T-helper 9 cell (primary cell): ENCODE results near the gene NINJ1.
A peak's percentile ranks its signal among the peaks of the same experiment; 100 is the strongest.
"Not testable (repeated sequence)": the region's sequence is repeated elsewhere in the genome, so short reads cannot be mapped to it uniquely, and the experiment has no call there.

Experiments
- DNase-seq: peaks from one replicate; pipeline ENCODE4 v3.0.0-alpha.2; 2020

NINJ1 gene

GRCh38 chr9:93159601-93160471, 25.8 kb upstream of the NINJ1 start:
- DNase-seq = peak; percentile 64

GRCh38 chr9:93156475-93157008, 22.5 kb upstream of the NINJ1 start:
- DNase-seq = no peak

DNA sequence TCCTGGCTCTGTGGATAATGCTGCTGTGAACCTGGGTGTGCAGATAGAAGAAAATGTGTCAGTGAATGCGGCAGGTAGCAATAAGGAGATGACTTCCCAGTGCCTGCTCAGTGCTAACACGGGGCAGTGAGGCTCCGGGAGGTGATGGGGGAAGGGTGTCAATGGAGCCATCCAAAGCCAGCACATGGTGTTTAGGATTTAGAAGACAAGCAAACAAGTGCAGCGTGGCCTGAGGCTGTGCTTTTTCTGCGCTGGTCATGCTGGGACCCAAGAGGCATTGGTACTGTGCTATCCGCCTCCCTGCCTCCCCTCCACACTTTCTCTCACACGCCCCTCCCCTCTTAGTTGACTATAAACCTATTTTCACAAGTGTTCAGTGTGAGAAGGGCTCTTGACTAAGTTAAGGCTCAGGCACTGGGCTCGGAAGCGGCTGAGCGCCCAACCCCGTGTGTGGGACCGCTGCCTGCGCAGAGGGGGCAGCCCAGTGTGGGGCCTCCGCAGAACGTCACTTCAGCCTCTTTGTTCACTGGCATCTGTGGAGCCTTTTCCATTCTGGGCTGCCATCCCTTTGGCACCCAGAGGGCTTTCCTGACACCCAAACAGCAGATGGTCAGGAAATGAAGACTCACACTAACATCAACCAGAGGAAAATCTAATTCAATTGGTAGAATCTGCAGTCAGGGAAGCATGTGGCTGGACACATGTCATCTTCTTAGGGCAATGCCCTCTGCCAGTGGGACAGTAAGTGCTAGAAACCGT, 21.8 kb upstream of the NINJ1 start:
- no peak for DNase-seq

- DNase-seq = peak; percentile 34
Measured at GRCh38 chr9:93154293-93154903, 20.3 kb upstream of the NINJ1 start.

DNA sequence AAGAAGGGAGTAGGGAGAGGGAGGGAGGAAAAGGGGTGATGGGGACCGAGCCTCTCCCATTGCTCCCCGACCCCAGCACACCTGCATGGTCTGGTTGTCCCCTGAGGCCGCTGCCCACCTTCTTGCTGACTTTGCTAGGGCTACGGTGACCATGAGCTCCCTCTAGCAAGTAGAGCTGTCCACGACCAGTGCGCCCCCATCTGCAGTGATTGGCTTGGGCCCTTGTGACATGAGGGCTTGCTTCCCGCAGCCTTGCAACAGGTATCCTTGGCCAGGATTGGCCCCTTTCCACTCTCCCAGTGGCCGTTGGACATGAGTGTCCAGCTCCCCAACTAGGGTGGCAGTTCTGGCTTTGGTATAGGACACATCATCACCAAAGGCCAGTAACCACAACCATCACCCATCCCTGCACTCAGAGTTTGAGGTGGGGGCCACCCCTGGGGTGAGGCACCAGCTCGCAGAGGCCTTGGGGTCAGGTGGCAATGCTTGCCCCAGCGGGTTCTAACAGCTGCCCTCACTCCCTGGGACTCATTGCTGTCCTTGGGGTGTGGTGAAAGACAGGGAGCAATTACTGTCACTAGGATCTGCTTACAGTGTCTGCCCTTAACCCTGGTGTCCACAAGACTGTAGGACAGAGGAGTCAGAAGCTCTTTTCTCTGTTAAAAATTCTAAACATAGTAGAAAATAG, 17.2 kb upstream of the NINJ1 start:
- DNase-seq = no peak

DNA sequence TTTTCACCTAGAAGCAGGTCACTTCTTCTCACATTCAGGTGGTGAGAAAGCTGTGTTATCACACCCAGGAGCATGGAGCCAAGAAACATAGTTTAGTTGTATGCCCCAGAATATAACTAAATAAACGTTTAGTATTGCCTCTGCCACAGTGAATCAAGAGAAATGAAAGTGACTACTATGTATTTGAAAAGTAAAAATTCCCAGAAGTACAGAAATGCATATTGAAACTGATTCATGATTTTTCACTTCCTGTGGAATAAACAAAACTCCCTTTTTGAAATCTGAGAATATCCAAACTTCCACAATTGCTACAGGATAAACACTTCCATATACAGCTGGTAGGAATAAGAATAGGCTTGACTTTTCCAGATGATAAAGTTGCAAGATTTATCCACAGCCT, 15.3 kb upstream of the NINJ1 start:
- no peak for DNase-seq

GRCh38 chr9:93148721-93149120, 14.7 kb upstream of the NINJ1 start:
- DNase-seq = no peak

DNA sequence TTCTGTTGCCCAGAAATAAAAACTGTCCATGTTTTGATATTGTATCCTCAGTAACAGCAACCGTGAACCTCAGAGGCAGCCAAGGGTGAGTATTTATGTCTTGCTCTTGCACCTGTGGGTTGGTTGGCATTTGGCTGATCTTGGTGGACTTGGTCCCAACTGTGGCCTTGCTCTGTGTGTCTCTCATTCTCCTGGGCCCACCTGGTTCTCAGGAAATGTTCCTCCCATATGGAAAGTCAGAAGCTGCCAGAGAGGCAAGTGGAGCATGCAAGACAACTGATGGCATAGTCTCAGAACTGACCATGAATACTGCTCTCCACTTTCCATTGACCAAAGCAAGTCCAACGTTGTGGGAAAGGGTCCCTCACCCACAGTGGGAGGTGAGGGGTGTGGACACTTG, 13.6 kb upstream of the NINJ1 start:
- DNase-seq = no peak

DNA sequence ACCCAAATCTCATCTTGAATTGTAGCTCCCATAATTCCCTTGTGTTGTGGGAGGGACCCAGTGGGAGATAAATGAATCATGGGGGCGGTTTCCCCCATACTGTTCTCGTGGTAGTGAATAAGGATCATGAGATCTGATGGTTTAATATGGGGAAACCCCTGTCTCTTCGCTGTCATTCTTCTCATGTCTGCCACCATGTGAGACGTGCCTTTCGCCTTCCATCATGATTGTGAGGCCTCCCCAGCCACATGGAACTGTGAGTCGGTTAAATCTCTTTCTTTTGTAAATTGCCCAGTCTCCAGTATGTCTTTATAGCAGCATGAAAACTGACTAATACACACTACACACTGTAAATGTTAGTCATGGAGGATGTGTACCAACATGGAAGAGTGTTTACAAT, 12.6 kb upstream of the NINJ1 start:
- DNase-seq = not testable (repeated sequence)

GRCh38 chr9:93143830-93144530, 9.9 kb upstream of the NINJ1 start:
- peak; percentile 62 for DNase-seq

GRCh38 chr9:93141771-93142483, 7.9 kb upstream of the NINJ1 start:
- no peak for DNase-seq

DNA sequence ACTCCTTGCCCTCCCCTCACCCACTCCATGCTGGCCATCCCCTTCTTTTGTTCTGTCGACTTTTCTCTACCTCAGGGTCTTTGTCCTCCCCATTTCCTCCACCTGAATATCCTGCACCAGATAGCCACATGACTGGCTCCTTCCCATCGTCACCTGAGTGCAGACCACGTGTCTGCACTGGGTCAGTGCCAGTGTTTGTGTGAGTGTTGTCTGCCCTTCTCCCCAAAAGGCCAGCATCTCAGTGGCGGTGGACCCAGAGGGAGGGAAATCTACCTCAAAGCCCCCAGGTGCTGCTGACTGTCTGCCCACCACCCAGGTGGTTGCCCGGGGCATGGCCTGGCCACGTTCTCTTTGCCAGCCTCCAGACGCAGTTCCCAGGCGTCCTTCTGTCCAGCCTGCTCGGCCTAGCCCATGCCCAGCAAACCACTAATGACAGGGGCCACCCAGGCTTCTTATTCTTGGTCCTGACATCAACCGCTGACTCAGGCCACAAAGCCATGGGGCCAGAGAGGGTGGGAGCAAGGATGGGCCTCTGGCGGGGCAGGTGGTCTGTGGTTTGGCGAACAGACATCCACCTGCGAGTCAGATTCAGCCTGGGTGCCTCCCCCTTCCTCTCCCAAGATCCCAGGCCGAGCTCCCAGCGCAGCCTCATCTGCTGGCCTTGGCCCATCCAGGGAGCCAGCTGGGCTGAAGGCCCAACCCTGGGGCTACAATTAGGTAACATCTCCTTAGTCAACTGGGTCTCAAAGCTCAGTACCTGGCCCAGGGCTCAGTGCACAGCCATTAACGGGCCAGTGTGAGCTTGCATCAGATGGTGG, 5.5 kb upstream of the NINJ1 start:
- no peak for DNase-seq

GRCh38 chr9:93138171-93138764, 4.2 kb upstream of the NINJ1 start:
- DNase-seq = no peak

GRCh38 chr9:93137362-93137761, 3.3 kb upstream of the NINJ1 start:
- DNase-seq = no peak

DNA sequence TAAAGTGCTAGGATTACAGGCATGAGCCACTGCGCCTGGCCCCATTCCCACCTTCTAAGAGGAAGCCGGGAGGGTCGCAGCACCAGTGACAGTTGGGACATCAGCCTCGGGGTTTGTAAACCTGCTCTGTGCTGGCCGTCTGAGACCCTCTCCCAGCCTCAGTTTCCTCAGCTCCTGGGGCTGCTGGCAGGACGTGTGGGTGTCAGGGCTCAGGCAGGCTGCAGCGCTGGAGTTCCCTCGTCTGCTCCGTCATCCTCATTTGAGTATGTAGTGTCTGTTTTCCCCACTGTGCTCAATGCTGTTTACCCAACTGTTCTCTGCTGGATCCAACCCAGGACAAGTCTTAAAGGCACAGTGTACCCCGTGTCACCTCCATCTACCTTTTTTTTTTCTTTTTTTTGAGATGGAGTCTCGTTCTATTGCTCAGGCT, 2.0 kb upstream of the NINJ1 start:
- DNase-seq = no peak

DNA sequence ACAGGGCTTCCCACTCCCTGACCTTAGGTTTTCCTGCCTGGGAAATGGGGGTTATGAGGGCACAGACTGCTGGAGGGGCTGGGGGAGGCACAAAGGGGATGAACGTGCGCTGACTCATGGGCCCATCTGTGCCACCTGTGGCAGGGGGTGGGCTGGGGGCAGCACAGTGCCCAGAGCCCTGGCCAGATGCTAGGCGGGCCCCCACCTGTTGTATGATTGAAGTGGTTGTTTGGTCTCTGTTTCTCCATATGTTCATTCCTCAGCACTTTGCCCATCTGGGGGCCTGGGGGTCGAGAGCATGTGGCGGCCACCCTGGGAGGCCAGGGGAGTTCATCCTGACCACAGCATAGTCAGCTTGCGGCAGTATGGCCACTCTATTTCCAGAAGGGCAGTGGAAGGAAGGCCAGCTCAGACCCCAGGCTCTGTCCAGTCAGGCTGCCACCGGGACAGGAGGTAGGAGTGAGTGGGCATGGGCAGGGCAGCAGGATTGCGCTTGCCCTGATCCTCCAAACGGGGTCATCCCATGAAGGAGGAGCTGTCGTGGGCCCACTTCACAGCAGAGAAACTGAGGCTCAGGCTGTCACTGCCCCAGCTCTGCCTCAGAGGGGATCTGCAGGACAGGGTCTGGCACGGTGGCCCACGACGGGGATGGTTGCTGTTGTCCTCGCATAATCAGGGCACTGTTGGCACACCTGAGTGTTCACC, 841 bp upstream of the NINJ1 start:
- no peak for DNase-seq

DNA sequence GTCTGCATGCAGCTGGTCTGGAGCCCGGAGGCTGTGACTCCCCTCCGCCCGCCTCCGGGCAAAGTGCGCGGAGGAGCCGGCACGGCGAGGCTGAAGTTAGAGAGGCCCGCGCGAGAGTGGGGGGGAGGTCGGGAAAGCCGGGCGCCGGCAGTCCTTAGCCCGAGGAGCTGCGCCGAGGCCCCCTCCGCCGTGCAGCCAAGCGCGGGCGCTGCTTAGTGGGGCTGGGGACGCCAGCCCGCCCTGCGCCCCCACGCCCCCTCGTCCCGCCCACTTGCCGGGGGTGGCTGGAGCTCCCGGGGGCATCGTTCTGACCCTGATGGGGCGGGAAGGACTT, 403 bp downstream of the NINJ1 start:
- peak; percentile 54 for DNase-seq

DNA sequence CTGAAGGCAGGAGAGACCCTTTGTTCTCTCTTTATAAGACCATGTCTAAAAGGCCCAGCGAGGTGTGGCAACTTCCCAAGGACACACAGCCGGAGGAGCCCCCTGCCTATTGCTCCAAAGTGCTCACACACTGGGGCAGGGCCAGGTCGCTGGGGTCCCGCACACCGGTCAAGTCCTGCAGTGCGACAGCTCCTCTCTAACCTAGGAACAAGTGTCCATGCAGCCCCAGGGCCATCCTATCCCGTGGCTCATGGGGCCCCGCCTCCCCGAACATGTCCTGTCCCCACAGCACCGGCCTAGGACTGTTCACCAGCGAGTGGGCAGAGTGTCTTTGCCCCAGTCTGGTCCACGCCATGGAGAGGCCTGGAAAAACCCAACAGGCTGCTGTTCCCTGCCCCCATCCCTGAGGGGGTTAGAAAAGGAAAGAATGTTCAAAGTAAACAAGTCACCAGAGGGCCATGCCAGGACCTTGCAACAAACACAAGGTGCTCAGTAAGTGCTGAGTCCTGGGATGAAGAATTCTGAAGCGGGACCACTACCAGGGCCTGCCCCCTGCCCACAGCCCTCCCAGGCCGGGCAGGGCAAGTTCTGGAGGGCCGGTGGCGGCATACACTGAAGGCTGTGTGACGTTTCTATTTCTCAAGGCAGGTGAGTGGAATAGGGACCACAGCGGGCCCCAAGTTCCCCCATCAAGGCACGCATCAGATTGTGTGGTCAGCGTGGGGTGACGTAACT, 938 bp downstream of the NINJ1 start:
- DNase-seq = no peak
